Neuronal stem cell (in vitro differentiated cells): ENCODE data around the gene GNPTG.

Source experiments
- DNase-seq: peaks from one replicate; pipeline ENCODE4 v3.0.0-alpha.2; 2013; ENCODE audit warnings: low spot score
- H2AFZ ChIP-seq: one replicate; pipeline ENCODE4 v1.6.1; 2013; ENCODE audit warnings: mild to moderate bottlenecking, low read length, inconsistent platforms
- H2AK5ac ChIP-seq: 2 replicates; pipeline ENCODE4 v1.6.1; 2013; ENCODE audit warnings: low read depth, mild to moderate bottlenecking, inconsistent platforms, low read length, moderate library complexity, mixed read lengths
- H2BK120ac ChIP-seq: 2 replicates; pipeline ENCODE4 v1.6.1; 2013; ENCODE audit warnings: low read depth, mild to moderate bottlenecking, inconsistent platforms, low read length, moderate library complexity, mixed read lengths
- H2BK12ac ChIP-seq: one replicate; pipeline ENCODE4 v1.6.1; 2013; ENCODE audit warnings: low read length, inconsistent platforms
- H2BK15ac ChIP-seq: 2 replicates; pipeline ENCODE4 v1.6.1; 2013; ENCODE audit warnings: mild to moderate bottlenecking, low read length, inconsistent platforms, mixed read lengths
- H2BK5ac ChIP-seq: one replicate; pipeline ENCODE4 v1.6.1; 2013; ENCODE audit warnings: inconsistent platforms, mild to moderate bottlenecking, low read length, moderate library complexity
- H3K14ac ChIP-seq: one replicate; pipeline ENCODE4 v1.6.1; 2013; ENCODE audit warnings: low read length, inconsistent platforms
- H3K18ac ChIP-seq: 2 replicates; pipeline ENCODE4 v1.6.1; 2013; ENCODE audit warnings: low read length, inconsistent platforms
- H3K23ac ChIP-seq: 2 replicates; pipeline ENCODE4 v1.6.1; 2013; ENCODE audit warnings: low read depth, mild to moderate bottlenecking, mixed read lengths, low read length, inconsistent platforms; ENCODE audit not compliant: poor library complexity
- H3K27ac ChIP-seq: replicated peaks from 3 replicates; pipeline ENCODE4 v1.5.1; 2013; ENCODE audit warnings: low read length, inconsistent platforms
- H3K27me3 ChIP-seq, 3 experiments: 2 replicates each; pipeline ENCODE4 v1.6.1; 2013; ENCODE audit warnings: low read length in 3 of 3, mild to moderate bottlenecking in 2 of 3, inconsistent platforms in 1 of 3, low read depth in 1 of 3, mixed read lengths in 1 of 3, moderate library complexity in 1 of 3; ENCODE audit not compliant: control insufficient read depth in 3 of 3, insufficient read depth in 3 of 3
- H3K36me3 ChIP-seq, 2 donors: replicated peaks in 1 of 2; 2 replicates each; pipeline ENCODE4 v1.6.1; 2013; ENCODE audit warnings: low read length in 2 of 2; ENCODE audit not compliant: control insufficient read depth in 2 of 2, insufficient read depth in 2 of 2
- H3K4ac ChIP-seq: 2 replicates; pipeline ENCODE4 v1.6.1; 2013; ENCODE audit warnings: inconsistent platforms, mild to moderate bottlenecking, low read length, moderate library complexity
- H3K4me1 ChIP-seq, 2 donors: 1 replicate in 1 of 2; 2 replicates in 1 of 2; pipeline ENCODE4 v1.6.1; 2013; ENCODE audit warnings: low read length in 2 of 2, low read depth in 1 of 2; ENCODE audit not compliant: control insufficient read depth in 2 of 2, insufficient read depth in 1 of 2
- H3K4me2 ChIP-seq: one replicate; pipeline ENCODE4 v1.6.1; 2013; ENCODE audit warnings: mild to moderate bottlenecking, low read length, inconsistent platforms; ENCODE audit not compliant: insufficient read depth, poor library complexity, severe bottlenecking
- H3K4me3 ChIP-seq, 2 donors: 2 replicates each; pipeline ENCODE4 v1.5.1; 2013; ENCODE audit warnings: low read length in 2 of 2, mild to moderate bottlenecking in 2 of 2, inconsistent platforms in 1 of 2, moderate library complexity in 1 of 2
- H3K79me1 ChIP-seq: one replicate; pipeline ENCODE4 v1.6.1; 2013; ENCODE audit warnings: low read depth, mild to moderate bottlenecking, inconsistent platforms, low read length, moderate library complexity
- H3K9ac ChIP-seq: one replicate; pipeline ENCODE4 v1.6.1; 2013; ENCODE audit warnings: mild to moderate bottlenecking, low read depth, low read length, inconsistent platforms; ENCODE audit not compliant: poor library complexity
- H3K9me3 ChIP-seq, 2 donors: replicated peaks in 1 of 2; 2 replicates each; pipeline versions ENCODE3 to v1.6.1; 2013; ENCODE audit warnings: low read length in 2 of 2, mild to moderate bottlenecking in 2 of 2, inconsistent platforms in 1 of 2, low read depth in 1 of 2, mixed read lengths in 1 of 2, moderate library complexity in 1 of 2; ENCODE audit not compliant: control insufficient read depth in 2 of 2, insufficient read depth in 1 of 2
- H4K8ac ChIP-seq: one replicate; pipeline ENCODE4 v1.6.1; 2013; ENCODE audit warnings: low read depth, mild to moderate bottlenecking, inconsistent platforms, low read length, moderate library complexity
- H4K91ac ChIP-seq: one replicate; pipeline ENCODE4 v1.6.1; 2013; ENCODE audit warnings: low read length, low read depth, mild to moderate bottlenecking, inconsistent platforms; ENCODE audit not compliant: poor library complexity
- WGBS, 2 donors: extraction: QIAGEN DNeasy Blood & Tissue Kit; methylation state at CpG; one replicate each; pipeline ENCODE4 v1.1.7; 2013; ENCODE audit warnings: missing lambda C conversion rate in 2 of 2, mixed read lengths in 1 of 2; ENCODE audit not compliant: insufficient read length in 2 of 2, insufficient replicate concordance in 1 of 2; ENCODE audit errors: extremely low coverage in 2 of 2; 5-methylcytosine and 5-hydroxymethylcytosine counted together

Gene GNPTG

DNA sequence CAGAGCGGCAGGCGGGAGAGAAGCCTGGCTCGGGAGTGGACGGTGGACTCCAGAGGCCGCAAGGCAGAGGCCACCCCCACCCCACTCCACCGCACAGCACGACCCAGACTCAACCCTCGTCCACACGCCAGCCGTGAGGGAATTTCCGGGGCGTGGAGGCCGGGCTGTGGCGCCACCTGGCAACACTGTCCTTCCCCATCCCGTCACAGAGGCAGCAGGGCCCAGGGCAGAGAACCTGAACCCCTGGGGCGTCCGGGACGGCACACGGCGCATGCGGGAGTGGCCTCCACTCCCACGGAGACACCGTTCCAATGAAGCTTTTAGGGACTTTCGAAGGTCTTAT is 23.5 kb downstream of the GNPTG start:
- Histone ChIP-seq H2BK5ac (no peak overlapping the region), H3K27ac (no peak overlapping the region), H2AK5ac (no peak overlapping the region), H3K23ac (peak overlapping the region; percentile 55), H4K8ac (no peak overlapping the region), H3K4me2 (no peak overlapping the region), H3K9ac (no peak overlapping the region), H2BK12ac (no peak overlapping the region), H3K4me3 (peak overlapping the region in 1 of 2 donors; percentile 34), H3K36me3 (peaks cover 2 to 8% of the 10 kb centered on the region in 2 donors), H3K18ac (no peak overlapping the region), H3K9me3 (no peaks in the 10 kb centered on the region), H2BK120ac (no peak overlapping the region), H2BK15ac (no peak overlapping the region), H3K14ac (peak overlapping the region; percentile 21), H4K91ac (no peak overlapping the region), H3K79me1 (peaks cover 23% of the 10 kb centered on the region), H2AFZ (no peak overlapping the region), H3K4me1 (peaks cover 2 to 14% of the 10 kb centered on the region in 2 donors), H3K4ac (no peak overlapping the region), H3K27me3 (no peaks in the 10 kb centered on the region)
- no peak for DNase-seq
- no CpG with 5 or more reads among the region's 24 CpGs for WGBS, 2 donors

- H3K4ac ChIP-seq, result no peak overlapping the region
- no peak overlapping the region for H3K18ac ChIP-seq
- H3K27ac ChIP-seq, result no peak overlapping the region
- H3K36me3 ChIP-seq, result peaks cover 2 to 8% of the 10 kb centered on the region in 2 donors
- H2AK5ac ChIP-seq, result no peak overlapping the region
- no peak overlapping the region for H3K4me2 ChIP-seq
- H3K27me3 ChIP-seq, result no peaks in the 10 kb centered on the region
- no CpG with 5 or more reads among the region's 19 CpGs for WGBS, 2 donors
- no peaks in the 10 kb centered on the region for H3K9me3 ChIP-seq
- peaks cover 2 to 14% of the 10 kb centered on the region in 2 donors for H3K4me1 ChIP-seq
- peak overlapping the region; percentile 80 for H3K23ac ChIP-seq
- H2AFZ ChIP-seq, result no peak overlapping the region
- DNase-seq, result no peak
- H4K8ac ChIP-seq, result no peak overlapping the region
- H2BK120ac ChIP-seq, result no peak overlapping the region
- H2BK15ac ChIP-seq, result no peak overlapping the region
- no peak overlapping the region for H4K91ac ChIP-seq
- peaks cover 23% of the 10 kb centered on the region for H3K79me1 ChIP-seq
- peak overlapping the region; percentile 24 for H2BK5ac ChIP-seq
- H3K4me3 ChIP-seq, result no peak overlapping the region
- no peak overlapping the region for H3K14ac ChIP-seq
- H3K9ac ChIP-seq, result no peak overlapping the region
- no peak overlapping the region for H2BK12ac ChIP-seq
Observed at GRCh38 chr16:1375741-1376410, 24.1 kb downstream of the GNPTG start.

DNA sequence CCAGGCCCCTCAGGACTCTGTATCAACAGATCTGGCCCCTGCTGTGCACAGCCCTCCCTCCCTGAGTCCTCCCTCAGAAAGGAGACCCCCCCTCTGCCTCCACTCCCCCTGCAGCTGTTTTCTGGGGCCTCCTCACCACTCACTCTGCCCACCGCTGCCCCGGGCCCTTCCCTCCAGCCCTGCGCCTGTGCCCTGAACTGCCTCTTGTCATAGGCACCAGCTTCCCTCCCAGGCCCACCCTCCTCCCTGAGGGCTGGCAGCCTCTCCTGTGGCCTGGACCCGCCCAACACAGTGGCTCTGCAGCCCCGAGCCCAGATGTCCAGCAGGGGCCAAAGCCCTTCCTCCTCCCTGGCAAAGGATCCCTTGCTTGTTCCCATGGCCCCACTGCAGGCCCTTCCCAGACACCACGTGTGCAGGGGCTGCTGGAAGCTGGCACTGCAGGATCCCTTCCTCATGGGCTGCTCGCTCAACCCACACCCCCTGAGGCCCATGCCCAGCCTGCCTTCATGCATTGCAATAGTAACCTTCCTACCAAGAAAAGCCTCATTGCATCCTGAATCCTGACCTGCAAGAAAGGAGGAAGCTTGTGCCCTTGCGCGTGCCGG is 25.8 kb downstream of the GNPTG start:
- H2AFZ ChIP-seq, result no peak overlapping the region
- no peak overlapping the region for H3K4me2 ChIP-seq
- H3K27ac ChIP-seq, result no peak overlapping the region
- no peak overlapping the region for H4K91ac ChIP-seq
- peak overlapping the region; percentile 56 for H3K14ac ChIP-seq
- no peaks in the 10 kb centered on the region for H3K9me3 ChIP-seq
- H4K8ac ChIP-seq, result peak overlapping the region; percentile 43
- H2AK5ac ChIP-seq, result no peak overlapping the region
- DNase-seq, result no peak
- H3K79me1 ChIP-seq, result peaks cover 21% of the 10 kb centered on the region
- no peak overlapping the region for H3K4ac ChIP-seq
- no peak overlapping the region for H2BK15ac ChIP-seq
- peak overlapping the region; percentile 53 for H2BK5ac ChIP-seq
- no peak overlapping the region for H3K18ac ChIP-seq
- H3K23ac ChIP-seq, result no peak overlapping the region
- H3K4me3 ChIP-seq, result no peak overlapping the region
- H3K9ac ChIP-seq, result no peak overlapping the region
- no CpG with 5 or more reads among the region's 10 CpGs for WGBS, 2 donors
- no peak overlapping the region for H2BK120ac ChIP-seq
- H3K27me3 ChIP-seq, result no peaks in the 10 kb centered on the region
- no peak overlapping the region for H2BK12ac ChIP-seq
- peaks cover 2 to 14% of the 10 kb centered on the region in 2 donors for H3K4me1 ChIP-seq
- peaks cover 2 to 7% of the 10 kb centered on the region in 2 donors for H3K36me3 ChIP-seq

- no peak overlapping the region for H4K8ac ChIP-seq
- H2AFZ ChIP-seq, result no peak overlapping the region
- H3K18ac ChIP-seq, result peak overlapping the region; percentile 95
- H3K4me1 ChIP-seq, result peaks cover 2 to 14% of the 10 kb centered on the region in 2 donors
- H3K23ac ChIP-seq, result peak overlapping the region; percentile 97
- peaks cover 2 to 8% of the 10 kb centered on the region in 2 donors for H3K36me3 ChIP-seq
- no peak overlapping the region for H3K27ac ChIP-seq
- H2BK5ac ChIP-seq, result peak overlapping the region; percentile 75
- no peak for DNase-seq
- peak overlapping the region; percentile 97 for H3K14ac ChIP-seq
- peak overlapping the region; percentile 94 for H2AK5ac ChIP-seq
- H3K9me3 ChIP-seq, result no peaks in the 10 kb centered on the region
- H2BK120ac ChIP-seq, result no peak overlapping the region
- WGBS, 2 donors, result no CpG with 5 or more reads among the region's 25 CpGs
- H3K4ac ChIP-seq, result no peak overlapping the region
- H3K27me3 ChIP-seq, result no peaks in the 10 kb centered on the region
- no peak overlapping the region for H4K91ac ChIP-seq
- peak overlapping the region; percentile 81 for H2BK15ac ChIP-seq
- peak overlapping the region in 1 of 2 donors; percentile 62 for H3K4me3 ChIP-seq
- H3K4me2 ChIP-seq, result peak overlapping the region; percentile 98
- peaks cover 21% of the 10 kb centered on the region for H3K79me1 ChIP-seq
- peak overlapping the region; percentile 90 for H2BK12ac ChIP-seq
- H3K9ac ChIP-seq, result peak overlapping the region; percentile 90
Observed at GRCh38 chr16:1378087-1378803, 26.5 kb downstream of the GNPTG start.
